Astrocyte (in vitro differentiated cells and primary cell): ENCODE measurements around the gene ADGRG6.

Experiments used
- CTCF ChIP-seq: IDR thresholded peaks from 2 replicates; pipeline ENCODE4 v1.5.1; 2011; ENCODE audit warnings: low read depth, mild to moderate bottlenecking, inconsistent platforms, low read length, moderate library complexity; ENCODE audit not compliant: insufficient read depth
- EZH2 ChIP-seq: IDR thresholded peaks from 2 replicates; pipeline ENCODE4 v1.6.1; 2012; ENCODE audit warnings: mild to moderate bottlenecking, low read length, inconsistent platforms; ENCODE audit not compliant: insufficient read depth

GRCh38 chr6:142380626-142381025 lies 78.8 kb downstream of the ADGRG6 start:
- TF ChIP-seq CTCF (no peak), EZH2 (no peak)
